Right lobe of liver (tissue), 6 donors: ENCODE data around the gene HDLBP. TPM values are rescaled to one million over a fixed set of nuclear protein-coding genes. Genes with fewer than 3 reads are reported as not detected.

ENCODE experiments used
- ATAC-seq, 4 donors: fragments of 200-7000 bp; cut with Tn5 transposase; one replicate each; pipeline ENCODE4 v1.9.1; 2020; ENCODE audit warnings: mild to moderate bottlenecking in 4 of 4, moderate library complexity in 4 of 4
- DNase-seq, 3 donors: peaks; one replicate each; pipeline ENCODE4 v3.0.0-alpha.2; 2020
- H3K27ac ChIP-seq, 3 donors: fragments of 200-600 bp; one replicate each; pipeline ENCODE4 v1.8.0; 2022
- H3K27me3 ChIP-seq, 2 donors: fragments of 200-600 bp; one replicate each; pipeline ENCODE4 v1.8.0; 2022
- H3K36me3 ChIP-seq, 4 donors: fragments of 200-600 bp; sonication (generic) in 1 of 4; one replicate each; pipeline versions ENCODE4 v1.5.1 to v1.8.0; 2017 to 2022; ENCODE audit warnings: control low read depth in 1 of 4
- H3K4me1 ChIP-seq, 4 donors: fragments of 200-600 bp; sonication (generic) in 1 of 4; one replicate each; pipeline versions ENCODE4 v1.5.1 to v1.8.0; 2017 to 2022; ENCODE audit warnings: control low read depth in 1 of 4
- H3K4me3 ChIP-seq, 3 donors: fragments of 200-600 bp; one replicate each; pipeline ENCODE4 v1.8.0; 2022
- H3K9me3 ChIP-seq, 4 donors: fragments of 200-600 bp; sonication (generic) in 1 of 4; one replicate each; pipeline versions ENCODE4 v1.5.1 to v1.8.0; 2017 to 2022; ENCODE audit warnings: control low read depth in 1 of 4
- POLR2A ChIP-seq: fragments of 450-650 bp; IDR thresholded peaks from one replicate; pipeline ENCODE4 v1.6.1; 2017; ENCODE audit warnings: antibody characterized with exemption, mild to moderate bottlenecking
- WGBS: methylation state at CpG from one replicate; pipeline ENCODE4 v1.1.6; 2018; ENCODE audit warnings: low coverage, low lambda C conversion rate; ENCODE audit not compliant: insufficient coverage; ENCODE audit errors: missing lambda C conversion rate; 5-methylcytosine and 5-hydroxymethylcytosine counted together
- intact Hi-C, 2 donors: fragments of 100-400 bp; cut with DNase I; formaldehyde crosslinking; loops; one replicate each; pipeline versions ENCODE4 v1.11.2 to v1.14.1; 2022
- total RNA-seq, 6 experiments: library from RNA; depleted of rRNA in 2 of 6; stranded (reverse); fragments of >200 nt in 2 of 6; fragmentation: NEBNext Ultra II Directional in 3 of 6; extraction: Animal tissue kit (Norgen Biotek cat#: 25700) in 3 of 6; gene quantifications; one replicate each; pipeline versions ENCODE4 v1.1.0 to v1.2.4, GENCODE V29; 2016 to 2023
- TF ChIP-seq, protein P1 (sequence below), 4 donors: fragments of 200-600 bp in 3 of 4; fragments of 450-650 bp in 1 of 4; IDR thresholded peaks; one replicate each; pipeline versions ENCODE4 v1.5.1 to v1.8.0; 2016 to 2022; ENCODE audit warnings: antibody characterized with exemption in 4 of 4, mild to moderate bottlenecking in 2 of 4
- donor health status: DM: no; HTN: yes; CAD: no.
- donor health status: DM: no; HTN: no; CAD: no.
- donor health status: DM: no; HTN: no; CAD: no.
- donor health status: DM: no; HTN: yes; CAD: no.
- donor health status: DM: no; HTN: yes; CAD: no.

The HDLBP gene
- total RNA-seq, 6 experiments from 2014 or later = 341 to 557 (median 479) TPM

DNA sequence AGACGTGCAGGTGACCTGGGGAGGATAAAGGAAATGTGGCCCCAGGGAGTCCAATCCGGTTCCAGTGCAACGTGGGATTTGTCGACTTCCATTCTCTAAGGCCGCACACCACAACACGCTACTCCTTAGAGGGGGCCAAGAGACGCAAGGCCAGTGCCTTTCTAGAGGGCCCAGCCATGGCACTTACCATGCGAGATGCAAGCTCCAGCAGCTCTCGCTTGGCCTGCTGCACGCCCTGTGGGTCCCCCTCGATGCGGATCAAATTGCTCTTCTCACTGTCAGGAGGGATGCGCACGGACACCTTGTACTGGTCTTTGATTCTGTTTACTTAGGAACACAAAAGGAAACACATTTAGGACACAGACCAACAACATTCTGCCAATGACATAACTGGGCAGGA is 65.8 kb downstream of the HDLBP start:
- peaks cover 38 to 100% (median 74%) of the 10 kb centered on the region in 4 donors for H3K36me3 ChIP-seq
- DNase-seq (no peak), ATAC-seq (peak in 1 of 4 donors; percentile 16)
- H3K9me3 ChIP-seq = no peaks in the 10 kb centered on the region
- TF ChIP-seq, protein P1, sequence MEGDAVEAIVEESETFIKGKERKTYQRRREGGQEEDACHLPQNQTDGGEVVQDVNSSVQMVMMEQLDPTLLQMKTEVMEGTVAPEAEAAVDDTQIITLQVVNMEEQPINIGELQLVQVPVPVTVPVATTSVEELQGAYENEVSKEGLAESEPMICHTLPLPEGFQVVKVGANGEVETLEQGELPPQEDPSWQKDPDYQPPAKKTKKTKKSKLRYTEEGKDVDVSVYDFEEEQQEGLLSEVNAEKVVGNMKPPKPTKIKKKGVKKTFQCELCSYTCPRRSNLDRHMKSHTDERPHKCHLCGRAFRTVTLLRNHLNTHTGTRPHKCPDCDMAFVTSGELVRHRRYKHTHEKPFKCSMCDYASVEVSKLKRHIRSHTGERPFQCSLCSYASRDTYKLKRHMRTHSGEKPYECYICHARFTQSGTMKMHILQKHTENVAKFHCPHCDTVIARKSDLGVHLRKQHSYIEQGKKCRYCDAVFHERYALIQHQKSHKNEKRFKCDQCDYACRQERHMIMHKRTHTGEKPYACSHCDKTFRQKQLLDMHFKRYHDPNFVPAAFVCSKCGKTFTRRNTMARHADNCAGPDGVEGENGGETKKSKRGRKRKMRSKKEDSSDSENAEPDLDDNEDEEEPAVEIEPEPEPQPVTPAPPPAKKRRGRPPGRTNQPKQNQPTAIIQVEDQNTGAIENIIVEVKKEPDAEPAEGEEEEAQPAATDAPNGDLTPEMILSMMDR (IDR thresholded peaks at IDR 0.05) = no peak
- no peak for TF ChIP-seq POLR2A
- intact Hi-C loops = no loop called here
- H3K27ac ChIP-seq = no peak overlapping the region
- no peak overlapping the region for H3K4me3 ChIP-seq
- no peaks in the 10 kb centered on the region for H3K27me3 ChIP-seq
- WGBS = 83% methylated on average over 7 of the region's 14 CpGs
- peaks cover 0 to 11% (median 5%) of the 10 kb centered on the region in 4 donors for H3K4me1 ChIP-seq

DNA sequence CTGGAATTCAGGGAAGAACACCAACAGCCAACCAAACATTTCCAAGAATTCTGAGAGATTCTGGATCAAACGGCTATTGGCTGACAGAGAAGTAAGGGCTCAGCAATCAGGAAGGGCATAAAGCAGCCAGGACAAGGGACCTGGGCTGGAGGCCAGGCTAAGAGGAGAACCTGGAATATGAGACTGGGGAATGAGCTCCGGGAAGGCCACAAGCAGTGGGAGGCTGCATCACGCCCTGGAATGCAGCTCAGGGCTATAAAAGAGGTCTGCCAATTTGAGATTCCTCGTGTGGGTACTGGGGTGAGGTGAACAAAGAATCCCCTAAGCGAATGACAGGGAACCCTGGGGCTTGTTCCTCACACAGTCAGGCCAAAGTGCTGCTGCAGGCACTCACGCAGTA is 66.6 kb downstream of the HDLBP start:
- no peaks in the 10 kb centered on the region for H3K27me3 ChIP-seq
- 54% methylated on average over 2 of the region's 6 CpGs for WGBS
- no peak for TF ChIP-seq POLR2A
- TF ChIP-seq, protein P1 (IDR thresholded peaks at IDR 0.05) = no peak
- no peak overlapping the region for H3K27ac ChIP-seq
- no peak overlapping the region for H3K4me3 ChIP-seq
- ATAC-seq = peak in 1 of 4 donors; percentile 20
- intact Hi-C loops = no loop called here
- peaks cover 0 to 4% (median 2%) of the 10 kb centered on the region in 4 donors for H3K4me1 ChIP-seq
- no peak for DNase-seq
- H3K9me3 ChIP-seq = no peaks in the 10 kb centered on the region
- peaks cover 38 to 100% (median 77%) of the 10 kb centered on the region in 4 donors for H3K36me3 ChIP-seq

- no peak for DNase-seq
- no peak for ATAC-seq
- Histone ChIP-seq H3K36me3 (peaks cover 32 to 100% (median 79%) of the 10 kb centered on the region in 4 donors), H3K4me3 (no peak overlapping the region), H3K4me1 (peaks cover 0 to 3% (median 0%) of the 10 kb centered on the region in 4 donors), H3K27ac (no peak overlapping the region), H3K9me3 (no peaks in the 10 kb centered on the region), H3K27me3 (no peaks in the 10 kb centered on the region)
- intact Hi-C loops = no loop called here
- WGBS = 98% methylated on average over 9 of the region's 11 CpGs
- TF ChIP-seq, protein P1 (IDR thresholded peaks at IDR 0.05) = no peak
- no peak for TF ChIP-seq POLR2A
Measured at GRCh38 chr2:241248289-241248688, 67.2 kb downstream of the HDLBP start.

DNA sequence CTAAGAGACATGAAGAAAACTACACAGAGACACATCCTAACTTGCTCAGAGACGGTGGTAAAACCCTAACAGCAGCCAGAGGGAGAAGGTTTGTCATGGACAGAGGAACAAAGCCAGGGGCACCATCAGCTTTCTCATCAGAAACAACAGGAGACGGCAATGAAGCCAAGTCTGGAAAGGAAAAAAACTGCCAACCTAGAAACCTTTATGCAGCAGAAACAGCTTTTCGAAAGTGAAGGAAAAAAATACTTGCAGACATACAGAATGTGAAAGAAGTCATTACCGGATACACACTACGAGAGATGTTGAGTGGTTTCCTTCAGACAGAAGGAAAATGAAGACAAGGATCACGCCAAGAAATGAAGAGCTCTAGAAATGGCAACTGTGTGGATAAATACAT is 71.1 kb downstream of the HDLBP start:
- no peak overlapping the region for H3K4me3 ChIP-seq
- intact Hi-C loops = no loop called here
- 90% methylated on average over 6 of the region's 6 CpGs for WGBS
- ATAC-seq (no peak), DNase-seq (no peak)
- H3K4me1 ChIP-seq = no peaks in the 10 kb centered on the region
- H3K27me3 ChIP-seq = no peaks in the 10 kb centered on the region
- no peaks in the 10 kb centered on the region for H3K9me3 ChIP-seq
- no peak for TF ChIP-seq POLR2A
- TF ChIP-seq, protein P1 (IDR thresholded peaks at IDR 0.05) = no peak
- no peak overlapping the region for H3K27ac ChIP-seq
- H3K36me3 ChIP-seq = peaks cover 35 to 100% (median 71%) of the 10 kb centered on the region in 4 donors

DNA sequence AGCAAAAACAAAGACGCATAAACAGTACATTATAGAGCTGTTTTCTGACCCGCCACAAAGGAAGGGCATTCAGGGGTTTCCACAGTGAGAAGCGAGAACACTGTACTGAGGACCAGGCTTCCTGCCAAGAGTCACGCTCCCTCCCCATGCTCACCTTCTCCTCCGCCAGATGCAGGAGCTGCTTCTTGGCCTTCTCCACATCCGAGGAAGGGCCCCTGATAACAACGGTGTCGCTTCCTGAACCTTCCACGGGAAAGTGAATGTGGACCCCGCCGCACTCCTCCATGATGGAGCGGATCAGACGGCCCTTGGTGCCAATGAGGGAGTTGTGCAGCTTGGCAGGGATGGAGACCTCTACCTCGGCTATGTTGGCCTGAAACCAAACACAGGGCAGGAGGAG is 73.2 kb downstream of the HDLBP start:
- no peak overlapping the region for H3K4me3 ChIP-seq
- intact Hi-C loops = no loop called here
- peaks cover 29 to 100% (median 71%) of the 10 kb centered on the region in 4 donors for H3K36me3 ChIP-seq
- WGBS = 52% methylated on average over 10 of the region's 14 CpGs
- ATAC-seq = peak; percentile 17 to 55 (median 42)
- no peaks in the 10 kb centered on the region for H3K27me3 ChIP-seq
- DNase-seq = no peak
- no peak overlapping the region for H3K27ac ChIP-seq
- H3K4me1 ChIP-seq = no peaks in the 10 kb centered on the region
- TF ChIP-seq POLR2A = no peak
- TF ChIP-seq, protein P1 (IDR thresholded peaks at IDR 0.05) = no peak
- H3K9me3 ChIP-seq = no peaks in the 10 kb centered on the region
